Stimulated activated CD8-positive, alpha-beta memory T cell treated with anti-CD3 and anti-CD28 coated beads, Interleukin-12 subunit alpha, Interleukin-12 subunit beta, amount 100 ng/mL, for 24 hours (primary cell): ENCODE measurements around the gene GOLPH3.
"Not testable (repeated sequence)": the region's sequence is repeated elsewhere in the genome, so short reads cannot be mapped to it uniquely, and the experiment has no call there.

ENCODE experiments used
- DNase-seq: peaks from one replicate; pipeline ENCODE4 v3.0.0-alpha.2; 2020; ENCODE audit errors: extremely low read depth

GOLPH3 gene

DNA sequence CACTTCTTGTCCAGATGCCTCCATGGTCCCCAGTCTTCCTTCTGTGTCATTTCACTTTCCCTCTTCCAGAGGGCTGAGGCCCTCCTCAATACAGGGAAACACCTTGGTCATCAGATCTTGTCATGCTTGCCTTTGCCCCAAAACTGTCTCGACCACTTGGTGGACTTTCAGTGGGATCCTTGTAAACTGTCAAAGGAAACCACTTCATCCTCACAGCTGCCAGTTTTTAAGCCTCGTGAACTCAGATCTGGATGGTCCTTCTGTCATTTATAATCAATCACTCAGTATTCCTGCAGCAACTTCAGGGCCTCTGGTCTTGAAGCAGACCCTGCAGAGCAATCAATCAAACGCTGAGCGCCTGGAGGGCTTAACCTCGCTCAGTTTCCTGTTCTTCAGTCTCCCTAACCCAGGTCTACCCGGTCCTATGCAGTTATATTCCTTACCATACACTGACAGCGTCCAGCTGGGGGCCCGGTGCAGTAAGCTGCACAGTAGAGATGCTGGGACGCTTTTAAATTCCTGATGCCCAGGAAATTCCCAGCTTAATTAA lies 74.6 kb downstream of the GOLPH3 start:
- no peak for DNase-seq

DNA sequence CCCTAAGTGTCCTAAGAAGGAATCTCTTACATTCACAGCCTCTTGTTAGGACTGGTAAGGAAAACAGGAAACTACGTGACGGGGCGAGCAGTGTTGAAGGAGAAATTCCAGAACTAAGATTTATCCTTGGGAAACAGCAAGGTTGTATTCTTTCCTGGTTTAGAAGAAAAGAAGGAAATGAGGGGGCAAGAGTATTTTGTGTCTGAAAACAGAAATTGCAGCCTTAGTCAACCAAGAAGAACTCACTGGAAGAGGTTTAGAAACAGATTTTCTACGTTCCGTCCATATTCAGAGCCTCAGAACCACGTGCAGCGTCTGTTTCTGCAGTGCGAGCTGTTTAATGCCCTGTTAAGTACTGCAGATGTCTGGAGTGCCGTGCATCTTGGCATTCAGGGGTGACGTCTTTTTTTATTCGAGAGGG lies 75.2 kb downstream of the GOLPH3 start:
- no peak for DNase-seq

GRCh38 chr5:32098291-32098690 lies 75.8 kb downstream of the GOLPH3 start:
- no peak for DNase-seq

- DNase-seq: no peak
Measured at GRCh38 chr5:32096891-32097595, 77.1 kb downstream of the GOLPH3 start.

GRCh38 chr5:32095261-32095671 lies 78.9 kb downstream of the GOLPH3 start:
- DNase-seq: no peak

DNA sequence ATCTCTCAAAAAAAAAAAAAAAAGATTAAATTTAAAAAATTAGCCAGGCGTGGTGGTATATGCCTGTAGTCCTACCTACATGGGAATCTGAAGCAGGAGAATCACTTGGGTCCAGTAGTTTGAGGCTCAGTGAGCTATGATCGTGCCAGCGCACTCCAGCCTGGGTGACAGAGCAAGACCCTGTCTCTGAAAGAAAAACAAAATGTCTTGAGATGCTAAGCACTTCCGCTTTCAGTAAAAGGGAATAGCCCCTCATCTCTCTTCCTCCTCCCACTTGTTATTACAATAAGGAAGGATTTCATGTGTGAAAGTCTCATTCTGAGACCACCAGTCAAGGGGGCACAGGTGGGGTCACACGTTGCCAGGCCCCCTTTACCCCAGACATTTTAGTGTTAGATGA lies 79.4 kb downstream of the GOLPH3 start:
- DNase-seq: no peak

DNA sequence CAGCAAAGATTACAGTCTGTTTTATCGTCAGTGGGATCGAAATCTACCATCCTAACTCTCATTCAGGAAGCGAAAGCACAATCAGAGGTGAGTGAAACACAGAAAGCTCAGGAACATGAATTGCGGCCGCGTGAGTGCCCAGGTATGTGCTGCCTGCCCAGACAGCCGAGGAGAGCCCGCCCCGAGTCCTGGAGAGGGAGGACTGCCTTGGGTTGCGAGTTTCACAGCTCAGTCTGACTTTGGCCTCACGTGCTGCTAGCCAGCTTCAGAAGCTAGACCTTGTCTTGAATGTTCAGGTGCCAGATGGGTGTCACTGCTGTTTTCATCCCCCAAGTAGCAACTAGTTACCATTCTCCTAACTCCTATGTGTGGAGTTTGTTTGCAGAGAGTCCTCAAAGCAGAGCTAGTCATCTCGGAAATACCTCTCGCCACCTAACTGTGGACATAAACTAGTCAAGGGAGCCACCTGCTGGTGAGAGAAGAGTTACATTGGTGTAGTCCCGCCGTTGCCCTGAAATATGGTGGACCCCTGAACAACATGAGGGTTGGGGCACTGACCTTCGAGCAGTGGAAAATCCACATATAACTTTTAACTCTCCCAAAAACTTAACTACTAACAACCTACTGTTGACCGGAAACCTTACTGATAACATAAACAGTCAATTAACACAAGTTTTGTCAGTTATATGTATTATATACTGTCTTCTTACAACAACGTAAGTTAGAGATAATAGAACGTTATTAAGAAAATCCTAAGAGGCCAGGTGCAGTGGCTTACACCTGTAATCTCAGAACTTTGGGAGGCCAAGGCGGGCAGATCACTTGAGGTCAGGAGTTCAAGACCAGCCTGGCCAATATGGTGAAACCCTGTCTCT lies 80.9 kb downstream of the GOLPH3 start:
- peak; percentile 14 for DNase-seq

DNA sequence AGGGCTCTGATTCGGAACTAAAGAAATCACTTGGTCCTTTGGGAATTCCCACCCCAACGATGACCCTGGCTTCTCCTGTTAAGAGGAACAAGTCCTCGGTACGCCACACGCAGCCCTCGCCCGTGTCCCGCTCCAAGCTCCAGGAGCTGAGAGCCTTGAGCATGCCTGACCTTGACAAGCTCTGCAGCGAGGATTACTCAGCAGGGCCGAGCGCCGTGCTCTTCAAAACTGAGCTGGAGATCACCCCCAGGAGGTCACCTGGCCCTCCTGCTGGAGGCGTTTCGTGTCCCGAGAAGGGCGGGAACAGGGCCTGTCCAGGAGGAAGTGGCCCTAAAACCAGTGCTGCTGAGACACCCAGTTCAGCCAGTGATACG lies 83.4 kb downstream of the GOLPH3 start:
- no peak for DNase-seq

- DNase-seq: no peak
Measured at GRCh38 chr5:32090026-32090754, 83.9 kb downstream of the GOLPH3 start.

DNA sequence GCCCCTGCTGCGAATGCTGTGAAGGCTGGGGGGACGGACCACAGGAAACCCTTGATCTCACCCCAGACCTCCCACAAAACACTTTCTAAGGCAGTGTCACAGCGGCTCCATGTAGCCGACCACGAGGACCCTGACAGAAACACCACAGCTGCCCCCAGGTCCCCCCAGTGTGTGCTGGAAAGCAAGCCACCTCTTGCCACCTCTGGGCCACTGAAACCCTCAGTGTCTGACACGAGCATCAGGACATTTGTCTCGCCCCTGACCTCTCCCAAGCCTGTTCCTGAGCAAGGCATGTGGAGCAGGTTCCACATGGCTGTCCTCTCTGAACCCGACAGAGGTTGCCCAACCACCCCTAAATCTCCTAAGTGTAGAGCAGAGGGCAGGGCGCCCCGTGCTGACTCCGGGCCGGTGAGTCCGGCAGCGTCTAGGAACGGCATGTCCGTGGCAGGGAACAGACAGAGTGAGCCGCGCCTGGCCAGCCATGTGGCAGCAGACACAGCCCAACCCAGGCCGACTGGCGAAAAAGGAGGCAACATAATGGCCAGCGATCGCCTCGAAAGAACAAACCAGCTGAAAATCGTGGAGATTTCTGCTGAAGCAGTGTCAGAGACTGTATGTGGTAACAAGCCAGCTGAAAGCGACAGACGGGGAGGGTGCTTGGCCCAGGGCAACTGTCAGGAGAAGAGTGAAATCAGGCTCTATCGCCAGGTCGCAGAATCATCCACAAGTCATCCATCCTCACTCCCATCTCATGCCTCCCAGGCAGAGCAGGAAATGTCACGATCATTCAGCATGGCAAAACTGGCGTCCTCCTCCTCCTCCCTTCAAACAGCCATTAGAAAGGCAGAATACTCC lies 84.7 kb downstream of the GOLPH3 start:
- no peak for DNase-seq

- DNase-seq: no peak
Measured at GRCh38 chr5:32088214-32088613, 85.9 kb downstream of the GOLPH3 start.

- DNase-seq: no peak
Measured at GRCh38 chr5:32087086-32088082, 86.7 kb downstream of the GOLPH3 start.

DNA sequence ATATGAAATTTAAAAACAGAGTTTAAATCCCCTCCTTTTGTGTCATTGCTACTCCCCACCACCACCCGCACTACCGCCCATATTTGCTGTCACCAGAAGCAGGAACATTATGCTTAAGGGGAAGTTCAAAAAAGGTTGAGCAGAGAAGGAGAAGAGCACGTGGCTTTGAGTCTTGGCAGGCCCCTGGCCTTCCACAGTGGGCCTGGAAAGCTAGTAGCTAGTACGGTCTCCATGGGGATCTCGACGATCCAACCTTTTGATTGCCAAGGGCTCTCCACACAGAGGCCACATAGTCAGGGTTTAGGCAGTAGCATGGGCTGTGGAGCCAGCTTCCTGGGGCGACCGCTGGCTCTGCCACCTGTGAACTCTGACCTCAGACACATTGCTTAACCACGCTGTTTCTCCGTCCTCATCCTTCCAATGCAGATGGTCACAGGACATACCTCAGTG lies 90.1 kb downstream of the GOLPH3 start:
- no peak for DNase-seq

GRCh38 chr5:32082701-32083100 lies 91.4 kb downstream of the GOLPH3 start:
- no peak for DNase-seq

- not testable (repeated sequence) for DNase-seq
Measured at GRCh38 chr5:32080565-32080964, 93.6 kb downstream of the GOLPH3 start.

DNA sequence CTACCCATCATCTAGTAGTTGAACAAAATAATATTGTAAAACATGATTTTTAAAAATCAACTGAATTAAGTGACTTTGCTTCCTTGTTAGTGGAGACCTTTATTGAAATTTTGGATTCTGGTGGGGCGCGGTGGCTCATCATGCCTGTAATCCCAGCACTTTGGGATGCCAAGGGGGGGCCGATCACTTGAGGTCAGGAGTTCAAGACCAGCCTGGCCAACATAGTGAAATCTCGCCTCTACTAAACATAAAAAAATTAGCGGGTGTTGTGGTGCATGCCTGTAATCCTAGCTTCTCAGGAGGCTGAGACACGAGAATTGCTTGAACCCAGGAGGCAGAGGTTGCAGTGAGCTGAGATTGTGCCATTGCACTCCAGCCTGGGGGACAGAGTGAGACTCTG lies 95.3 kb downstream of the GOLPH3 start:
- not testable (repeated sequence) for DNase-seq

- no peak for DNase-seq
Measured at GRCh38 chr5:32076699-32077695, 97.1 kb downstream of the GOLPH3 start.
